GM21390 (cell line): ENCODE measurements around the gene MFSD6L.
"Not testable (repeated sequence)": the region's sequence is repeated elsewhere in the genome, so short reads cannot be mapped to it uniquely, and the experiment has no call there.

Experiments used
- ATAC-seq: cut with Tn5 transposase; IDR thresholded peaks from one replicate; pipeline ENCODE4 v1.9.1; 2021; ENCODE audit not compliant: unreplicated experiment

The MFSD6L gene

GRCh38 chr17:8826808-8827435, 27.8 kb upstream of the MFSD6L start:
- no peak for ATAC-seq

- ATAC-seq: no peak
These were observed 26.6 kb upstream of the MFSD6L start for GRCh38 chr17:8825802-8826201.

GRCh38 chr17:8823279-8823678, 24.1 kb upstream of the MFSD6L start:
- ATAC-seq: no peak

GRCh38 chr17:8822401-8823035, 23.4 kb upstream of the MFSD6L start:
- ATAC-seq: no peak

GRCh38 chr17:8821446-8822105, 22.4 kb upstream of the MFSD6L start:
- no peak for ATAC-seq

GRCh38 chr17:8820311-8821010, 21.3 kb upstream of the MFSD6L start:
- ATAC-seq: no peak

- ATAC-seq: no peak
These were observed 19.6 kb upstream of the MFSD6L start for GRCh38 chr17:8818654-8819330.

GRCh38 chr17:8818047-8818446, 18.9 kb upstream of the MFSD6L start:
- no peak for ATAC-seq

- peak; percentile 86 for ATAC-seq
These were observed 7.9 kb upstream of the MFSD6L start for GRCh38 chr17:8806926-8807550.

GRCh38 chr17:8806253-8806925, 7.2 kb upstream of the MFSD6L start:
- no peak for ATAC-seq

GRCh38 chr17:8805396-8805795, 6.2 kb upstream of the MFSD6L start:
- ATAC-seq: not testable (repeated sequence)

GRCh38 chr17:8803531-8804420, 4.6 kb upstream of the MFSD6L start:
- ATAC-seq: no peak

GRCh38 chr17:8801135-8801840, 2.1 kb upstream of the MFSD6L start:
- no peak for ATAC-seq

- ATAC-seq: no peak
These were observed 1.5 kb upstream of the MFSD6L start for GRCh38 chr17:8800656-8801055.

GRCh38 chr17:8799570-8800212, 526 bp upstream of the MFSD6L start:
- ATAC-seq: no peak

GRCh38 chr17:8798176-8798845, 854 bp downstream of the MFSD6L start:
- ATAC-seq: no peak

GRCh38 chr17:8797621-8798175, 1.5 kb downstream of the MFSD6L start:
- no peak for ATAC-seq
